Measurements from ENCODE around the gene MTMR2.

The MTMR2 gene

DNA sequence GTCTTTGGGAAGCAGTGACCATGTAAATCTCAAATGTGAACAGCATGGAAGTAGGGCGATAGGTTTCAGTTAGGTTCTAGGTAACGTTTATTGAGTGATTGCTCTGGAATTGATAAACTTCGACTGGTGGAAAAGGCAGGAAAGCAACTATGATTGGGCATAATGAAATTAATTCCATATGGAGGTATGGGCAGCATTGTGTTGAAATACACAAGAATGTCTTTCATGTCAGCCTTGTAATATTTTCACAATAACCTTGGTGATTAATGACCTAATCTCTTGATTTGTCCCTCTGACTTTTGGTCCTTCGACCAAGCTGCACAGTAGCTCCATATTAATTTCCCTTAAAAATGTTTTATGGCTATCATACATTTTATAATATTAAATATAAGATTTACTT is 130.8 kb downstream of the MTMR2 start:
- Histone ChIP-seq H3K4me1 (no peaks in the 10 kb centered on the region), H3K27me3 (ENCODE audit: control insufficient read depth, insufficient read depth, low read length) (no peaks in the 10 kb centered on the region), H3K9me3 (ENCODE audit: control insufficient read depth, low read length) (no peaks in the 10 kb centered on the region), H3K4me3 (ENCODE audit: low read depth, low read length) (no peak overlapping the region), H3K4me2 (ENCODE audit: low read length) (no peak overlapping the region), H3K27ac (no peak overlapping the region), H3K79me2 (peaks cover 12% of the 10 kb centered on the region), H3K9ac (no peak overlapping the region), H3K36me3 (ENCODE audit: control insufficient read depth, insufficient read depth, low read length) (no peaks in the 10 kb centered on the region), H2AFZ (no peak overlapping the region)
- TF ChIP-seq, protein P1, sequence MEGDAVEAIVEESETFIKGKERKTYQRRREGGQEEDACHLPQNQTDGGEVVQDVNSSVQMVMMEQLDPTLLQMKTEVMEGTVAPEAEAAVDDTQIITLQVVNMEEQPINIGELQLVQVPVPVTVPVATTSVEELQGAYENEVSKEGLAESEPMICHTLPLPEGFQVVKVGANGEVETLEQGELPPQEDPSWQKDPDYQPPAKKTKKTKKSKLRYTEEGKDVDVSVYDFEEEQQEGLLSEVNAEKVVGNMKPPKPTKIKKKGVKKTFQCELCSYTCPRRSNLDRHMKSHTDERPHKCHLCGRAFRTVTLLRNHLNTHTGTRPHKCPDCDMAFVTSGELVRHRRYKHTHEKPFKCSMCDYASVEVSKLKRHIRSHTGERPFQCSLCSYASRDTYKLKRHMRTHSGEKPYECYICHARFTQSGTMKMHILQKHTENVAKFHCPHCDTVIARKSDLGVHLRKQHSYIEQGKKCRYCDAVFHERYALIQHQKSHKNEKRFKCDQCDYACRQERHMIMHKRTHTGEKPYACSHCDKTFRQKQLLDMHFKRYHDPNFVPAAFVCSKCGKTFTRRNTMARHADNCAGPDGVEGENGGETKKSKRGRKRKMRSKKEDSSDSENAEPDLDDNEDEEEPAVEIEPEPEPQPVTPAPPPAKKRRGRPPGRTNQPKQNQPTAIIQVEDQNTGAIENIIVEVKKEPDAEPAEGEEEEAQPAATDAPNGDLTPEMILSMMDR (IDR thresholded peaks at IDR 0.05): no peak

DNA sequence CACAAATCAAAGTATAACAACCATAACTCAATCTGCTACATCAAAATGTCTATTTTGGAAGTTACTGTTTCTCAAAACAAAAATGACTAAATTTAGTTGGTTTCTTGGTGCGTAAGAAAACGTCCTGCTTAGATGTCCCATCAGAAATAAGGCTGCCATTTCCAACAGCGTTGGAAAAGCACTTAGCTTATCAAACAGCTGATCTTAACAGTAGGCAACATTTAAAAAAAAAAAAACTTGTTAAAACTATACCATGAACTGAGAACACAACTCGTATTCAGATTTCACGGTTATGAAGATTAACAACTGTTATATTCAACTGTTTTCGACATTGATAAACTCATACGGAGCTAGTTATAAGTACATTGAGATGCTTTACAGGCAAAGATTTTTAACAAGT is 131.2 kb downstream of the MTMR2 start:
- H2AFZ ChIP-seq: no peak overlapping the region
- H3K4me2 ChIP-seq (ENCODE audit: low read length): no peak overlapping the region
- H3K4me3 ChIP-seq (ENCODE audit: low read depth, low read length): no peak overlapping the region
- no peaks in the 10 kb centered on the region for H3K4me1 ChIP-seq
- H3K27ac ChIP-seq: no peak overlapping the region
- H3K9ac ChIP-seq: no peak overlapping the region
- TF ChIP-seq, protein P1 (IDR thresholded peaks at IDR 0.05): no peak
- H3K79me2 ChIP-seq: peaks cover 12% of the 10 kb centered on the region
- H3K36me3 ChIP-seq (ENCODE audit: control insufficient read depth, insufficient read depth, low read length): no peaks in the 10 kb centered on the region
- no peaks in the 10 kb centered on the region for H3K27me3 ChIP-seq (ENCODE audit: control insufficient read depth, insufficient read depth, low read length)
- H3K9me3 ChIP-seq (ENCODE audit: control insufficient read depth, low read length): no peaks in the 10 kb centered on the region

DNA sequence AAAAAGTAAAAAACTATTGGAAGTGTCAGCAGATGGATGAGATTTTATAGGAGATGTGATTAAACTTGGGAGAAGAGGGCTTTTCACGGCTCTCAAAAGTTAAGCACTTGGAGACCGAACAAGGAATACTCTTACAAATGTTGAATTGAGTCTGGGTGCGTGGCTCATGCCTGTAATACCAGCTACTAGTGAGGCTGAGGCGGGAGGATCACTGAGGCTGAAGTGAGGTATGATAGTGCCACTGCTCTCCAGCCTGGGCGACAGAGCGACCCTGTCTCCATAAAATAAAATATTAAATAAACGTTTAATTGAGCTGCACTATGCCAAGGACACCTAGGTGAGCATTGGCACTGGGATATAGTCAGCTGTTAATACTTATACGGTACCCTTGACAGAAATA is 131.7 kb downstream of the MTMR2 start:
- Histone ChIP-seq H3K79me2 (peaks cover 12% of the 10 kb centered on the region), H3K9ac (no peak overlapping the region), H2AFZ (no peak overlapping the region), H3K4me1 (no peaks in the 10 kb centered on the region), H3K27ac (no peak overlapping the region), H3K27me3 (ENCODE audit: control insufficient read depth, insufficient read depth, low read length) (no peaks in the 10 kb centered on the region), H3K4me3 (ENCODE audit: low read depth, low read length) (no peak overlapping the region), H3K36me3 (ENCODE audit: control insufficient read depth, insufficient read depth, low read length) (no peaks in the 10 kb centered on the region), H3K4me2 (ENCODE audit: low read length) (no peak overlapping the region), H3K9me3 (ENCODE audit: control insufficient read depth, low read length) (no peaks in the 10 kb centered on the region)
- TF ChIP-seq, protein P1 (IDR thresholded peaks at IDR 0.05): no peak

DNA sequence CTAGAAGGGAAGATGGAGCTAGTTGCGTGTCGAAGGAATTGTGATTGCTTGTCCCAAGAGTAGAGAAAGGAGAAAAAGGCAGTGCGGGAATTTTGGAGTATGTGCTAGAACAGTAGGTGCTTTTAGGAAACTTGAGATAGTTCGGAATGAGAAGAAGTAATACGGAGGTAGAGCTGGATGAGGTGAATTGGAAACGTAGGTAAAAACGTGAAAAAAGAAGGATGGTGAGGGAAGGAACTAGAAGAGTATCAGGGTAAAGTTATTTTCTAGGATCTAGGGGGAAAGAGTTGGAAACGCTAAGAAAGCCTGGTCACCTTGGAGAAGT is 132.2 kb downstream of the MTMR2 start:
- no peak overlapping the region for H3K27ac ChIP-seq
- TF ChIP-seq, protein P1 (IDR thresholded peaks at IDR 0.05): no peak
- H3K9me3 ChIP-seq (ENCODE audit: control insufficient read depth, low read length): no peaks in the 10 kb centered on the region
- peaks cover 12% of the 10 kb centered on the region for H3K79me2 ChIP-seq
- no peak overlapping the region for H2AFZ ChIP-seq
- peak overlapping the region; percentile 92 for H3K4me2 ChIP-seq (ENCODE audit: low read length)
- no peaks in the 10 kb centered on the region for H3K36me3 ChIP-seq (ENCODE audit: control insufficient read depth, insufficient read depth, low read length)
- peak overlapping the region; percentile 89 for H3K4me3 ChIP-seq (ENCODE audit: low read depth, low read length)
- no peak overlapping the region for H3K9ac ChIP-seq
- no peaks in the 10 kb centered on the region for H3K4me1 ChIP-seq
- no peaks in the 10 kb centered on the region for H3K27me3 ChIP-seq (ENCODE audit: control insufficient read depth, insufficient read depth, low read length)

DNA sequence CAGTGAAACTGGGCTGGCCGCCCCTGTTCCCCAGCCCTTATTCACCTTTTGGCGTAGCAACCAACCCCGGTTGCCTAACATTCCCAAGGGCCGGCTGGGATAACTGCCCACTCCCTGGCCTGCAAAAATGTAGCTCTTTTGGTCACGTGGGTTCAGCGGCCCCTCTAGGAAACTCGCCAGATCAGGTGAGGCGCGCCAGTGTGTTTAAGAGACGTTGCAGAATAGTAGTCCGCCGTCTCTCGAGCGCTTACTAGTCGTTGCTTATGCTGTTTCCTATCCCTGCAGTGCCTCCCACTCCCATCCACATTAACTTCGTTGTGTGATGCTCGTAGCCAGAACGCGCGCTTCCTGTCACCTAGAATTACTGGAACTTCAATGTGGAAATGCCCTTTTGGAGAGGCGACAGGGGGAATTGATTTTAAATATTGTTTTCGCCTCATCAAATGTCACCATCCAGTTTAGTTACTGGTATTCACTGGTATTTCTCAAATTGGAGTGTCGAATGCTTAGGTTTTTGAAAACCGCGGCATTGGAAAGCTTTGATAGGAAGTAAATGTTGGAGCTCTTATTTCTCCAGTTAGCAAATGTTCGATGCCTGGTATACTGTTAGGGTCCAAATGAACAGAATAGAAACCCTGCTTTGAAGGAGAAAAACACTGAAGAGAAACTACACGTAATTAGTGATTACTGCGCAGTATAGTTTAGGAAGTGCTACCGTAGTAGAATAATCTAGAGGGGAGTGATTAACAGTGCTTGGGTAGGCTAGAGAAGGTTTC is 132.8 kb downstream of the MTMR2 start:
- Histone ChIP-seq H3K27ac (peak overlapping the region; percentile 99), H3K4me1 (no peaks in the 10 kb centered on the region), H3K36me3 (ENCODE audit: control insufficient read depth, insufficient read depth, low read length) (no peaks in the 10 kb centered on the region)

More for the DNA sequence above, 132.8 kb downstream of the MTMR2 start:
- TF ChIP-seq, protein P1 (IDR thresholded peaks at IDR 0.05): no peak
- Histone ChIP-seq H3K79me2 (peaks cover 12% of the 10 kb centered on the region), H2AFZ (peak overlapping the region; percentile 96), H3K4me3 (ENCODE audit: low read depth, low read length) (peak overlapping the region; percentile 89), H3K9ac (no peak overlapping the region), H3K27me3 (ENCODE audit: control insufficient read depth, insufficient read depth, low read length) (no peaks in the 10 kb centered on the region), H3K4me2 (ENCODE audit: low read length) (peak overlapping the region; percentile 92), H3K9me3 (ENCODE audit: control insufficient read depth, low read length) (no peaks in the 10 kb centered on the region)

All from parathyroid adenoma (tissue), 2 donors.